HG03103 (cell line): ENCODE results near the gene TAAR1.

ENCODE experiments used
- ATAC-seq: cut with Tn5 transposase; IDR thresholded peaks from one replicate; pipeline ENCODE4 v1.9.1; 2021; ENCODE audit warnings: low read depth; ENCODE audit not compliant: unreplicated experiment

Gene TAAR1

GRCh38 chr6:132598473-132598872 lies 60.5 kb downstream of the TAAR1 start:
- ATAC-seq: no peak

- no peak for ATAC-seq
Measured at GRCh38 chr6:132596201-132596600, 62.8 kb downstream of the TAAR1 start.
